COR-L47 (cell line): Measurements from ENCODE around the gene DNAAF5.

ENCODE experiments used
- DNase-seq: peaks from one replicate; lab custom pipeline; 2025; lab: John Stamatoyannopoulos, UW

DNAAF5 gene

GRCh38 chr7:726084-726853 lies at the start of gene DNAAF5:
Gene DNAAF5, plus strand, starts transcription at chr7:726699. Its CDS starts 22 bp downstream, at chr7:726721.
- DNase-seq: peak; percentile 89

GRCh38 chr7:676972-677385 lies 49.5 kb upstream of the DNAAF5 start:
- no peak for DNase-seq

- no peak for DNase-seq
Observed at GRCh38 chr7:680411-681127, 45.9 kb upstream of the DNAAF5 start.

GRCh38 chr7:681551-682307 lies 44.8 kb upstream of the DNAAF5 start:
- DNase-seq: no peak

- DNase-seq: no peak
Observed at GRCh38 chr7:682810-683209, 43.7 kb upstream of the DNAAF5 start.

DNA sequence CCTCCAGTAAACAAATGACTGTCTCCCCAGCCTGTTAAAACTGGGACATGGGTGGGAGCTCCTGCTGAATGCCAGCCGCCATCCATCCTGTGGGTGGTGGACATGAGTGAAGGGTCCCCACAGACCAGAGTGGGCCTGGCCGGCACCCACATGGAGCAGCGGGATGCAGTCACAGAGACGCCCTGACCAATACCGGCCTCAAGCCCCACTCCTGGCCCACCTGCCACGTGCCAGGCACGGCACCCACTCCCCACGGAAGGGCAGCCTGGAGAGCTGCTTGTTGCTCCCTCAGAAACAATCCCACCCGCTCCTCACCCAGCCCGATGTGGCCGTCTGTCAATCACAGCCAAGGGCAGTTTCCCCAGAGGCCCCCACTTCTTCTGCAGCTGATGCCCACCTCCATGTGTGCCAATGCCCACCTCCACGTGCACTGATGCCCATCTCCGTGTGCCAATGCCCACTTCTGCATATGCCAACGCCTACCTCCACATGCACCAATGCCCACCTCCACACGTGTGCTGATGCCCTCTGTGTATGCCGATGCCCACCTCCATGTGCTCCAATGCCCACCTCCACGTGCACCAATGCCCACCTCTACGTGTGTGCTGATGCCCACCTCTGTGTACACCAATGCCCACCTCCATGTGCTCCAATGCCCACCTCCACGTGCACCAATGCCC lies 42.8 kb upstream of the DNAAF5 start:
- DNase-seq: no peak

DNA sequence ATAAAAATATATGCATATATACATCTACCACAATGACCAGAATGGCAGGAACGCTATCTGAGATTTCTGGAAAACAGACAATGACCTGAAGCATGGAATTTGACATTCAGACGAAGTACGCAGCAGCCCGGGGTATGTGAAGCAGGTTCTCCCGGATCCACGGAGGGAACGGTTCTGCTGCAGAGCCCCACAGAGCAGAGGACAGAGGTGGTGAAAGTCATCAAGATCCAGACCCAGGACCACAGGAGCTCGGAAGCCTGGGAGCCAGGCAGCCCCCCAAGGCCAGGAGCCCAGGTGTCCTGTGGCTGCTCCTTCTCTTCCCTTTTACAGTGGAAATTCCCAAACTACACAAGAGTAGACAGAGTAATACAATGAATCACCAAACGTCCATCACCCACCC lies 42.1 kb upstream of the DNAAF5 start:
- no peak for DNase-seq

DNA sequence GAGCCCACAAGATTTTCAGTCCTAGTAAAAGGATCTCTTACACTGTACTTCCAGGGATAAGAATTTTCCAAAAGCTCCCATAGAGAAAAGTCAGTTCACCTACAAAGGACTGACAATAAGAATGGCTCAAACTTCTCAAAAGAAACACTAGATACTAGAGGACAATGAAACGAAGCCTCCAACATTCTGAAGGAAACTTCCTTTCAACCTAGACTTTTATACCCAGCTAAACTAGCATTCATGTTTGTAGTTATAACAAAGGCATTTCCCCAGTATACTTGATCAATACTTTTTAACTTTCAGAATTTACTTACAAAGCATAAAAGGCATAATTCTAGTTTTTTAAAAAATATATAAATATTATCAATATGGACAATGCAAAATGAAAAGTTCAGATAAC lies 41.0 kb upstream of the DNAAF5 start:
- no peak for DNase-seq

DNA sequence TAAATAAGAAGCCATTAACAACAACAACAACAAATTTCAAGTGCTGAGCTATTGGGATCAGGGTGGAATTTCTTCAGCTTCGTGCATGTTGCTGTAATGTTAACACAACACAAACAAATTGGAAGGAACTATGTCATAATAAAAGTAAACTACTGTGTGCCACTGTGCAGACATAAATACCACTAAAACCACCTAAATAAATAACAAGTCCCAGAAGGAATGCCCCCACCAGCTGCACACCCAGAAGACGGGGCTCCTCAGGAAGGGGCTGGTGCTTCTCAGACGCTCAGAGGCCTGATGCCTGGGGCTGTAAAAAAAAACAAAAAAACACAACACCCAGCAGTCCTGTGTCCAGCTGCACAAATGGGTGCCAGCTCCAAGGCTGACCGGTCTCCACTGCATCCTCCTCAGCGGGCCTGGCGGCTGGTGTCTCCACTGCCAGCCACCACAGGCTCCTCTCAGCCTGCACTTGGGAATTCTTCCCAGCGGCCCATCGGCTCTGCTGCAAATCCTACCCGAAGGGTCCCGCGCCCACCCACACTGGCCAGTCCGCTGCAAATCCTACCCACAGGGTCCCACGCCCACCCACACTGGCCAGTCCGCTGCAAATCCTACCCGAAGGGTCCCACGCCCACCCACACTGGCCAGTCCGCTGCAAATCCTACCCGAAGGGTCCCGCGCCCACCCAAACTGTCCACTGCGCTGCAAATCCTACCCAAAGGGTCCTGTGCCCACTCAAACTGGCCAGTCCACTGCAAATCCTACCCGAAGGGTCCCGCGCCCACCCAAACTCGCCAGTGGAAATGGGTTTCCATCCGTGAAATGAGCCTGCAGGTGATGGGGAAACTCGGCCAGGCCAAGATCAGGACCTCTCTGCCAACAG lies 35.8 kb upstream of the DNAAF5 start:
- DNase-seq: no peak

GRCh38 chr7:691361-692045 lies 35.0 kb upstream of the DNAAF5 start:
- DNase-seq: peak; percentile 73

DNA sequence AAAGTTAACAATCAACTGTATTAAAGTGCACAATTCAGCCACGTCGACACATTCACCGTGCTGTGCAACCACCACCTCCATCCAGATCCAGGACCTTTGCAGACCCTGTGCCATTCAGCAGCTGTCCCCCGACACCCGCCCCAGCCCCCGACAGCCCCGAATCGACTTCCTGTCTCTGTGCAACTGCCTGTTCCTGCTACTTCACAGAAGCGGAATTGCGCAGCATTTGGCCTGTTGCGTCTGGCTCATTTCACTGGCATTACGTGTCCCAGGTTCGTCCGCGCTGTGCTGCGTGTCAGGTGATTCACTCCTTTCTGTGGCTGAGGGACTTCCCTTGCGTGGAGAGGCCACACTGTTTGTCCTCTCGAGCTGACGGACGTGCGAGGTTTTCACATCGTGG lies 33.2 kb upstream of the DNAAF5 start:
- DNase-seq: no peak

DNA sequence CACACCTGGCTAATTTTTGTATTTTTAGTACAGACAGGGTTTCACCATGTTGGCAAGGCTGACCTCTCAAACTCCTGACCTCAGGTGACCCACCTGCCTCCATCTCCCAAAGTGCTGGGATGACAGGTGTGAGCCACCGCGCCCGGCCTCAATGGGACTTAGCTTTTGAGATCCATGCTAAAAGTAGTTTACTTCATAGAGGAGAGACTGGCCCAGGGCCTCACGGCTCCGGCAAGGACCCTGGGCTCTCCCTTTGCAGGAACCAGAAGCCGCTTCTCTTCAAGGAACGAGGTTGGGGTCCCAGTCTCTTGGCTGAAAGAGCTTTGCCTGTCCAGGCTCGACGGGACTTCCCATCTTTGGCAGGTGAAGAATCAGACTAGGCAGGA lies 30.1 kb upstream of the DNAAF5 start:
- no peak for DNase-seq

GRCh38 chr7:696812-697551 lies 29.5 kb upstream of the DNAAF5 start:
- no peak for DNase-seq

- DNase-seq: no peak
Observed at GRCh38 chr7:698515-699475, 27.7 kb upstream of the DNAAF5 start.

- DNase-seq: no peak
Observed at GRCh38 chr7:699476-700170, 26.9 kb upstream of the DNAAF5 start.

- no peak for DNase-seq
Observed at GRCh38 chr7:701086-701671, 25.3 kb upstream of the DNAAF5 start.

GRCh38 chr7:703049-703448 lies 23.4 kb upstream of the DNAAF5 start:
- no peak for DNase-seq

DNA sequence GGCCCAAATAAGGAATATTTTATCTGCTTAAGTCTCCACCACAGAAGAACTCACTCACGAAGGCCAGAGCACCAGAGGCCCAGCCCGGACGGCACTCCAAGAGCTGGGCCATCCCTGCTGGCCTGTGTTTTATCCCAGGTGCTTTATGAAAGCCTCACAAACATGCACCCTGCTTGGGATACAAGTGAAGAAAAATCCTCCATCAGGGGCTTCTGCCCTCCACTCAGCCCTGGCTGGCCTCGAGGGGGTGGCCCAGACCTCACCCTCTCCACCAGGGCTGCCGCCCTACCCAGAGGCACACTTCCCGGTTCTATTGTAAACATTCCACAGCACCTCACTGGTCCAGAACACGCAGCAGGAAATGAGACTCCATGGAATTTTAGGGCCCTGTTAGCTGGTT lies 19.8 kb upstream of the DNAAF5 start:
- DNase-seq: no peak
